NCI-H2171 treated with DMSO at 0.1 percent for 48 hours (cell line): ENCODE measurements around the gene NFATC4.

ENCODE experiments used
- DNase-seq: peaks from one replicate; lab custom pipeline; 2025; lab: John Stamatoyannopoulos, UW

The NFATC4 gene

DNA sequence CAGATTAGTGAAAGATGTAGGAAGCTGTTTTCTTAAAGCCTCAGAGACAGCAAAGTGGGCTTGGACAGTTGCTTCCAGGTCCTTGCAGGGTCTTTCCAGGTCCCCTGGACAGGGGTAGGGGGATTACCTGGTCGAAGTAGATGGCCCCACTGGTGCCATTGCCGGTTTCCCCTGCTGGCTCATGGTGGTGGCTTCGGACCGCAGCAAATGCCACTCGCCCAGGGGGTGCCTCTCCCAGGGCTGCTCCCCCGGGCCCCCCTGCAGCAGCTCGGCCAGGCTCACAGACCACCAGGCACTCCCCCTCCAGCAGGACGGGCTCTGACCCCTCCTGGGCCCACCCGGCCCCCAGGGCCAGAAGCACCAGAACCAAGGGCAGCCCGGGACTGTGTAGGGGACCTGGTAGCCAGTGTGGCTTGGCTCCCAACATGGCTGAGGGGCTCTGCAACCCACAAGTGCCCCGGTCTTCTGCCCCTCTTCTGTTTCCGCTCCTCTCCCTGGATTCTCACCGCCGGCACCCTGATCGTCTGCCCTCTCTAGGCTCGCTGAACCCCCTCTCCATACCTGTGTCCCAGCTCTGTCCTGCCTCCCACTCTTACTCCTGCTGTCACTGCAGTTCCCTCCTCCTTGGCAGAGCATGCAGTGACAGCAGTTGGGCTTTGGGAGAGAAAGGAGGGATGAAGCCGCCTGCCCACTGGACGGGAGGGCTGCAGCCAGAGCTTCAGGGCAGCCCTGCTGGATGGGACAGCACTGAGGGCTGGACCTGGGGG, 60.8 kb downstream of the NFATC4 start:
- no peak for DNase-seq
